ENCODE measurements around the gene MAN1A1.

MAN1A1 gene

DNA sequence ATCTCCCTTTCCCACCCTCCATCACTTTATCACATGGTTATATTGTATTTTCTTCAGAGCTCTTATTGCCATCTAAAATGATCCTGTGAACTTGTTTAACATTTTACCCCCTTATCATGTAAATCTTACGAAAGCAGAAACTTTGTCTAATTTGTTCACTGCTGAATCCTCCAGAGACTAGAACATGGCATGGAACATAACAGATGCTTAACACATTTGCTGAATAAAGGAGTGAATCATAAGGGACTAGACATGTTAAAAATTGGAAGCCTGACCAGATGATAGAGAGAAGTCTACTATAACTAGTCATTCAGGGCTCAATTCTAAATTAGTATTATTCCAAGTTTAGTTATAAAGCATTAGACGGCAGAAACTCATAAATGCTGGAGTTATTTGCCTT is 73.3 kb downstream of the MAN1A1 start:
- Mint-ChIP-seq H3K27ac (no peak overlapping the region), H3K4me1 (no peaks in the 10 kb centered on the region), H3K4me3 (no peak overlapping the region), H3K27me3 (no peaks in the 10 kb centered on the region), H3K36me3 (peaks cover 5% of the 10 kb centered on the region), H3K9me3 (peaks cover 5% of the 10 kb centered on the region)
- CTCF ChIA-PET: interaction anchor here (1.0 kb wide), 1 partner anchor 16 kb away, joined by 3 read pairs; no protein-coding TSS in a partner anchor
- no peak for DNase-seq

DNA sequence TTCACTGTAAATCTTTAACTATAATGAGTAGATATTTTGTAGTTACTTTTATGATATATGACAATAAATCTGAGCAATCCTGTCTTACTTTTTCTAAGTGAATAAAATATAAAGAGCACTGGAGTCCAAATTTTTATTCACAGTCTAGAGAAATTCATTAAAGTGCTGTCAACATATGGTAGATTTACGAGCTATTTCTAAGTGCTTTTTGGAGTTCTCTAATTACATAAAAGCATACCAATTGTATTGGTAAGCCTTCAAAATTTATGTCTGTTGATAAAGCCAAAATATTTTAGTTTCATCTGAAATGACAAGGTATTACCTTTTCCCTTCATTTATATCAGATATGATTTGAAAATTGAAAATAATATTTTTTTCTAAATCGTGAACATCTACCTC is 75.4 kb downstream of the MAN1A1 start:
- no peak overlapping the region for H3K27ac Mint-ChIP-seq
- CTCF ChIA-PET: no interaction called here
- no peak overlapping the region for H3K4me3 Mint-ChIP-seq
- no peak for DNase-seq
- H3K27me3 Mint-ChIP-seq: no peaks in the 10 kb centered on the region
- H3K9me3 Mint-ChIP-seq: peaks cover 17% of the 10 kb centered on the region
- peaks cover 13% of the 10 kb centered on the region for H3K36me3 Mint-ChIP-seq
- H3K4me1 Mint-ChIP-seq: no peaks in the 10 kb centered on the region

DNA sequence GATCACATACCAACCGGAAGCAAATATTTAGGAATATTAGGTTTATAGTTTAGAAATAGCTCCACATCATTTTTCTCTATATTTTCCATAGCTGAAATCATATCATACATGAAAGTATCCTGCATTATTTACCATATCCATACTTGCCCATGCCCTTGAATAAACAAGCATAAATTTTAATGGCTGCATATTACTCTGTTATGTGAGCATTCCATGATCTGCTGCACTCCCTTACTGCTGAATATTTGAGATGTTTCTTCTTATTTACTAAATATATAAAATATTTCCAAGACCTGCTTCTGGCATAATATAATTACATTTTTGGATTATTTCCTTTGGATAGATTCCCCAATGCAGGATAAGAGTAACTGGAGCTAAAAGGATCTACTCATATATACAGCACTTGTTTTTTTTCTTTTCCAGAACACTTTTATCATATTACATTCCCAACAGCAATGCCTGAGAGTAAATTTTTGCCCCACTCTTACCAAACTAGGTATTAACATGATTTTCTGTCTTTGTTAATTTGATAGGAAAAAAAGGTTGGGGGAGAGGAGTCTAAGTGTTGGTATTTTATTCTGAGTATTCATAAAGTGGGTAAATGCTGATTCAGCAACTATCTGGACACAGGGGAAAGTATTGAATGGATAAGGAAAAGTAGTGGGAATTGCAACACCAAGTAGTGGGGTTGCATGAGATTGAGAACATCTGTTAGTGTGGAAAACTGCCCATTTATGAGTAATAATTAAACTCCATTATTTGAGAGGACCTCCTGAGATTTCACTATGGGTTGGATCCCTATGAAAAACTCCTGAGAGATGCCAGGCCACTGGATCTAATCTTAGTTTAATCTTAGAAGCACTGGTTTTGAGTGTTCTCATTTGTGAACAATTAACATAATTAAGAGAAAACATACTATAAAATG is 76.0 kb downstream of the MAN1A1 start:
- Mint-ChIP-seq H3K27ac (no peak overlapping the region), H3K9me3 (peaks cover 17% of the 10 kb centered on the region), H3K36me3 (peaks cover 15% of the 10 kb centered on the region), H3K4me1 (no peaks in the 10 kb centered on the region), H3K4me3 (no peak overlapping the region), H3K27me3 (no peaks in the 10 kb centered on the region)
- CTCF ChIA-PET: no interaction called here
- DNase-seq: no peak

DNA sequence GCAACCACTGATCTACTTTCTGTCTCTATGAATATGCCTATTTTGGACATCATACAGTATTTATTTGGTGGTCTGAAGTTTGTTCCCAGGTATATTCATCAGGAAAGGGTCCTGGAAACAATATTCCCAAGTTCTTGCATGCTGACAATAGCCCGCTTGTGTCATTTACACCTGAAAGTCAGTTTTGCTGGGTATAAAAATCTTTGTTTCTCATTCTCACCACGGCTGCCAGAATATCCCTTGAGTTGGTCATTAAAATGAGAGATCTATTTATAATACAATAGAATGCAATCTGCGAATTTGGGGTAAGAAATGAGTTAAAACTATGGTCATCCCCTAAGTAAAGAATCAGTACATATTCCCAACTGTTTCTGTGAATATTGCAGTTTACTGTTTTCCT is 79.0 kb downstream of the MAN1A1 start:
- CTCF ChIA-PET: no interaction called here
- H3K27me3 Mint-ChIP-seq: no peaks in the 10 kb centered on the region
- DNase-seq: no peak
- no peak overlapping the region for H3K27ac Mint-ChIP-seq
- H3K4me1 Mint-ChIP-seq: peaks cover 18% of the 10 kb centered on the region
- H3K36me3 Mint-ChIP-seq: peaks cover 14% of the 10 kb centered on the region
- H3K4me3 Mint-ChIP-seq: no peak overlapping the region
- H3K9me3 Mint-ChIP-seq: peaks cover 17% of the 10 kb centered on the region

- H3K4me1 Mint-ChIP-seq: peaks cover 18% of the 10 kb centered on the region
- H3K36me3 Mint-ChIP-seq: peaks cover 14% of the 10 kb centered on the region
- peaks cover 17% of the 10 kb centered on the region for H3K9me3 Mint-ChIP-seq
- no peak for DNase-seq
- H3K27ac Mint-ChIP-seq: no peak overlapping the region
- H3K27me3 Mint-ChIP-seq: no peaks in the 10 kb centered on the region
- CTCF ChIA-PET: no interaction called here
- no peak overlapping the region for H3K4me3 Mint-ChIP-seq
Observed at GRCh38 chr6:119269266-119270103, 80.1 kb downstream of the MAN1A1 start.

DNA sequence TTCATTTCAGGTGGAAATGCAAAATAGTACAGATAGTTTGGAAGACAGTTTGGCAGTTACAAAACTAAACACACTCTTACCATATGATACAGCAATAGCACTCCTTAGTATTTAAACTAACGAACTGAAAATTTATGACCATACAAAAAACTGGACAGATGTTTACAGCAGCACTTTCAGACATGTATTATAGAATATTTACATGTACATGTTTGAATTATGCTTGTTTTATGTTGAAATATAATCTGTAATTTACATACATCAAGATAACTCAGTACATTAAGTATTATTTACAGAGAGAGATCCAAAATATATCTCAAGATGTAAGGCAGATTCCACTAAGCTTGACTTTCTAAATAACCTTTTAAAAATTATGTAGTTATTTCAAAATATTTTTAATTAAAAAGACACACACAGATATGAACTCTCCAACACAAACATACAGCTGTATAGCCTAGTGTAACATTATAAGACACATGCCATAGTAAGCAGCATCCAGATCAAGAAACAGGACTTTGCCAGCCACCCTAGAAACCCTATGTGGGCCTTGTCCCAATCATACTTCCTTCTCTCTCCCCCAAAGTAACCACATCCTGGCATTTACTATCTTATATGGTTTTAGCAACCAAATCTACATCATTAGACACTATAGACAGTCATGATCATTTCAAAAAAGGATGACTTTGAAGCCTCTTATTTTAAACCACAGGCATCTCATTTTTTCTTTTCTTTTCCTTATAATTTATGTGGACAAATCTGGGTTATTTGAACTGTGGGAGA is 82.2 kb downstream of the MAN1A1 start:
- no peak overlapping the region for H3K4me3 Mint-ChIP-seq
- peaks cover 18% of the 10 kb centered on the region for H3K4me1 Mint-ChIP-seq
- no peak overlapping the region for H3K27ac Mint-ChIP-seq
- H3K36me3 Mint-ChIP-seq: peaks cover 14% of the 10 kb centered on the region
- no peaks in the 10 kb centered on the region for H3K27me3 Mint-ChIP-seq
- DNase-seq: no peak
- H3K9me3 Mint-ChIP-seq: peaks cover 17% of the 10 kb centered on the region
- CTCF ChIA-PET: interaction anchor here (1.0 kb wide), 1 partner anchor 45 kb away, joined by 3 read pairs; no protein-coding TSS in a partner anchor

DNA sequence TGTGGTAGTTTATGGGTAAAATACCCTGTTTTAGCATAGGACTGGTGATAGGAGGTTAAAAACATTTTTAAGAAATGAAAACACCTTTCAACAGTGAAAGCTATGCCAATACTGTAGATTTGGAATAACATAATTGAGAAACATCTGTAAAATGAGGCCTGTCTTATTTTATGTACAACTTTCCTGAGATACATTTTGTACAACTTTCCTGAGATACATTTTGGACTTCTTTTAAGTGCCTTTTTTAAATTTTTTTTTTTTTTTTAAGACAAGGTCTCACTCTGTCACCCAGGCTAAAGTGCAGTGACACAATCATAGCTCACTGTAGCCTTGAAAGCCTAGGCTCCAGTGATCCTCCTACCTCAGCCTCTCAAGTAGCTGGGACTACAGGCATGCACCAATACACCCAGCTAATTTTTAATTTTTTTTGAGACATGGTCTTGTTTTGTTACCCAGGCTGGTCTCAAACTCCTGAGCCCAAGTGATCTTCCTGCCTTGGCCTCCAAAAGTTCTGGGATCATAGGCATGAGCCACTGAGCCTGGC is 84.6 kb downstream of the MAN1A1 start:
- no peaks in the 10 kb centered on the region for H3K27me3 Mint-ChIP-seq
- CTCF ChIA-PET: interaction anchor here (0.9 kb wide), 1 partner anchor 50 kb away, joined by 3 read pairs; no protein-coding TSS in a partner anchor
- no peak overlapping the region for H3K4me3 Mint-ChIP-seq
- no peak for DNase-seq
- H3K9me3 Mint-ChIP-seq: peaks cover 2% of the 10 kb centered on the region
- no peak overlapping the region for H3K27ac Mint-ChIP-seq
- H3K4me1 Mint-ChIP-seq: peaks cover 18% of the 10 kb centered on the region
- peaks cover 3% of the 10 kb centered on the region for H3K36me3 Mint-ChIP-seq

- Mint-ChIP-seq H3K4me1 (peaks cover 10% of the 10 kb centered on the region), H3K36me3 (no peaks in the 10 kb centered on the region), H3K27ac (no peak overlapping the region), H3K4me3 (no peak overlapping the region), H3K27me3 (no peaks in the 10 kb centered on the region), H3K9me3 (no peaks in the 10 kb centered on the region)
- DNase-seq: no peak
- CTCF ChIA-PET: interaction anchor here (1.0 kb wide), 1 partner anchor 88 kb away, joined by 3 read pairs; no protein-coding TSS in a partner anchor
Observed at GRCh38 chr6:119262612-119263011, 86.9 kb downstream of the MAN1A1 start.

GRCh38 chr6:119261944-119262284 is 87.6 kb downstream of the MAN1A1 start:
- H3K27ac Mint-ChIP-seq: no peak overlapping the region
- H3K4me3 Mint-ChIP-seq: no peak overlapping the region
- no peaks in the 10 kb centered on the region for H3K36me3 Mint-ChIP-seq
- H3K27me3 Mint-ChIP-seq: no peaks in the 10 kb centered on the region
- peaks cover 8% of the 10 kb centered on the region for H3K4me1 Mint-ChIP-seq
- no peaks in the 10 kb centered on the region for H3K9me3 Mint-ChIP-seq
- DNase-seq: no peak
- CTCF ChIA-PET: interaction anchor here (1.0 to 1.2 kb wide), 2 partner anchors 52 to 89 kb away, joined by 3 read pairs; no protein-coding TSS in a partner anchor

- Mint-ChIP-seq H3K27ac (no peak overlapping the region), H3K36me3 (no peaks in the 10 kb centered on the region), H3K4me1 (peaks cover 16% of the 10 kb centered on the region), H3K27me3 (no peaks in the 10 kb centered on the region), H3K9me3 (no peaks in the 10 kb centered on the region), H3K4me3 (no peak overlapping the region)
- CTCF ChIA-PET: interaction anchor here (1.2 kb wide), 1 partner anchor 17 kb away, joined by 3 read pairs; no protein-coding TSS in a partner anchor
- no peak for DNase-seq
Observed at GRCh38 chr6:119259027-119259426, 90.5 kb downstream of the MAN1A1 start.

GRCh38 chr6:119257726-119258125 is 91.8 kb downstream of the MAN1A1 start:
- Mint-ChIP-seq H3K4me3 (no peak overlapping the region), H3K27ac (no peak overlapping the region), H3K36me3 (no peaks in the 10 kb centered on the region), H3K9me3 (no peaks in the 10 kb centered on the region), H3K27me3 (no peaks in the 10 kb centered on the region), H3K4me1 (peaks cover 16% of the 10 kb centered on the region)
- no peak for DNase-seq
- CTCF ChIA-PET: no interaction called here

- CTCF ChIA-PET: no interaction called here
- H3K4me1 Mint-ChIP-seq: peaks cover 16% of the 10 kb centered on the region
- no peak overlapping the region for H3K27ac Mint-ChIP-seq
- H3K36me3 Mint-ChIP-seq: no peaks in the 10 kb centered on the region
- no peaks in the 10 kb centered on the region for H3K27me3 Mint-ChIP-seq
- no peak for DNase-seq
- no peaks in the 10 kb centered on the region for H3K9me3 Mint-ChIP-seq
- H3K4me3 Mint-ChIP-seq: no peak overlapping the region
Observed at GRCh38 chr6:119256978-119257462, 92.5 kb downstream of the MAN1A1 start.

DNA sequence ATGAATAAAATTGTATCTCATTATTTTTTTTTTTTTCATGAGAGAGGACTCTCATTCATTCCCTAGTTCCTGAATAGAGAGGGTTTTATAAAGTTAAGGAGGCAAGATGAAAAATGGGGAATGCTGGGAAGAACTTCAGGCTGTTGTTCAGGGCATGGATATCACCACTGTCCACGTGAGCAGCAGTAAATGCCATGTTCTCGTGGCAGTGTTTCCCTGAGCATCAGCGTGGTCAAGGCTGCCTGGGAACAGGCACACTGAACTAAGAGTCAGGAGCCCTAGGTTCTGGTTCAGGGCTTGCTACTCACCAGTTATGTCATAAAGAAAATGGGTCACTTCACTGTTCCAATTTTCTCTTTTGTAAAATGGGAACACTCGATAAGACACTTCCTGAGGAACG is 93.2 kb downstream of the MAN1A1 start:
- DNase-seq: no peak
- CTCF ChIA-PET: no interaction called here
- Mint-ChIP-seq H3K4me3 (no peak overlapping the region), H3K27me3 (no peaks in the 10 kb centered on the region), H3K4me1 (peaks cover 16% of the 10 kb centered on the region), H3K27ac (no peak overlapping the region), H3K9me3 (no peaks in the 10 kb centered on the region), H3K36me3 (no peaks in the 10 kb centered on the region)

Data from activated naive CD4-positive, alpha-beta T cell treated with anti-CD3 and anti-CD28 coated beads, Interleukin-2, amount 10 ng/mL, durations not matched to agents 7 days and 5 days (primary cell).